HG02884 (cell line): Measurements from ENCODE around the gene LBR.

Experiments
- ATAC-seq: cut with Tn5 transposase; IDR thresholded peaks from one replicate; pipeline ENCODE4 v1.9.1; 2021; ENCODE audit warnings: mild to moderate bottlenecking, moderate library complexity; ENCODE audit not compliant: unreplicated experiment

The LBR gene

GRCh38 chr1:225464851-225465792, 37.3 kb upstream of the LBR start:
- ATAC-seq: no peak

GRCh38 chr1:225462714-225463574, 35.1 kb upstream of the LBR start:
- no peak for ATAC-seq

GRCh38 chr1:225462429-225462713, 34.5 kb upstream of the LBR start:
- ATAC-seq: no peak

GRCh38 chr1:225461533-225462428, 33.9 kb upstream of the LBR start:
- ATAC-seq: no peak

GRCh38 chr1:225460737-225461532, 33.1 kb upstream of the LBR start:
- ATAC-seq: no peak

- no peak for ATAC-seq
Observed at GRCh38 chr1:225460021-225460736, 32.3 kb upstream of the LBR start.

GRCh38 chr1:225458222-225458631, 30.4 kb upstream of the LBR start:
- ATAC-seq: no peak

GRCh38 chr1:225454733-225455132, 26.9 kb upstream of the LBR start:
- no peak for ATAC-seq

GRCh38 chr1:225453797-225454648, 26.2 kb upstream of the LBR start:
- ATAC-seq: no peak

- ATAC-seq: no peak
Observed at GRCh38 chr1:225451840-225452515, 24.1 kb upstream of the LBR start.

- ATAC-seq: no peak
Observed at GRCh38 chr1:225451340-225451739, 23.5 kb upstream of the LBR start.

- no peak for ATAC-seq
Observed at GRCh38 chr1:225450491-225451191, 22.8 kb upstream of the LBR start.

- no peak for ATAC-seq
Observed at GRCh38 chr1:225449774-225450173, 21.9 kb upstream of the LBR start.

GRCh38 chr1:225449261-225449660, 21.4 kb upstream of the LBR start:
- ATAC-seq: no peak

- ATAC-seq: no peak
Observed at GRCh38 chr1:225448146-225448805, 20.4 kb upstream of the LBR start.

- no peak for ATAC-seq
Observed at GRCh38 chr1:225447650-225448089, 19.8 kb upstream of the LBR start.
